Muscle layer of colon (tissue), 2 donors: ENCODE measurements around the gene LMBR1L.
A peak's percentile ranks its signal among the peaks of the same experiment; 100 is the strongest.
"Not testable (repeated sequence)": the region's sequence is repeated elsewhere in the genome, so short reads cannot be mapped to it uniquely, and the experiment has no call there.

Experiments
- H3K27ac ChIP-seq: one replicate; pipeline ENCODE4 v1.7.0; 2013; ENCODE audit warnings: low read depth, mild to moderate bottlenecking, low read length, moderate library complexity
- H3K27me3 ChIP-seq, 2 donors: one replicate each; pipeline ENCODE4 v1.7.0; 2013; ENCODE audit warnings: low read length in 2 of 2, mild to moderate bottlenecking in 2 of 2; ENCODE audit not compliant: insufficient read depth in 2 of 2, control insufficient read depth in 1 of 2
- H3K36me3 ChIP-seq: one replicate; pipeline ENCODE4 v1.7.0; 2013; ENCODE audit warnings: mild to moderate bottlenecking, low read length; ENCODE audit not compliant: insufficient read depth
- H3K4me1 ChIP-seq: one replicate; pipeline ENCODE4 v1.7.0; 2013; ENCODE audit warnings: mild to moderate bottlenecking, low read length; ENCODE audit not compliant: insufficient read depth
- H3K4me3 ChIP-seq, 2 donors: one replicate each; pipeline ENCODE4 v1.7.0; 2013; ENCODE audit warnings: low read length in 2 of 2, low read depth in 1 of 2, mild to moderate bottlenecking in 1 of 2, moderate library complexity in 1 of 2
- H3K9ac ChIP-seq: one replicate; pipeline ENCODE4 v1.7.0; 2013; ENCODE audit warnings: low read length
- H3K9me3 ChIP-seq: one replicate; pipeline ENCODE4 v1.7.0; 2013; ENCODE audit warnings: mild to moderate bottlenecking, low read length
- donor health status: abdominal sarcoma.
- donor health status: Adenocarcinoma of cecum.

LMBR1L gene

GRCh38 chr12:49110464-49111155 is at the start of gene LMBR1L:
Gene LMBR1L, minus strand, starts transcription at chr12:49110847. Its CDS starts 292 bp downstream, at chr12:49110555.
- Histone ChIP-seq H3K9me3 (no peaks in the 10 kb centered on the region), H3K27me3 (no peaks in the 10 kb centered on the region), H3K27ac (peak within 1 kb of the TSS; percentile 99), H3K4me1 (peaks cover 40% of the 10 kb centered on the region), H3K9ac (peak within 1 kb of the TSS; percentile 98), H3K36me3 (peaks cover 10% of the 10 kb centered on the region), H3K4me3 (peak within 1 kb of the TSS; percentile 91 to 100)

- no peak overlapping the region for H3K27ac ChIP-seq
Measured at GRCh38 chr12:49160399-49160798, 49.8 kb upstream of the LMBR1L start.

GRCh38 chr12:49154221-49154620 is 43.6 kb upstream of the LMBR1L start:
- Histone ChIP-seq H3K9ac (no peak overlapping the region), H3K9me3 (no peaks in the 10 kb centered on the region), H3K4me3 (no peak overlapping the region), H3K27ac (no peak overlapping the region), H3K27me3 (no peaks in the 10 kb centered on the region), H3K36me3 (no peaks in the 10 kb centered on the region), H3K4me1 (no peaks in the 10 kb centered on the region)

More at GRCh38 chr12:49160399-49160798, 49.8 kb upstream of the LMBR1L start:
- no peaks in the 10 kb centered on the region for H3K9me3 ChIP-seq
- no peak overlapping the region for H3K4me3 ChIP-seq
- no peaks in the 10 kb centered on the region for H3K27me3 ChIP-seq
- no peaks in the 10 kb centered on the region for H3K36me3 ChIP-seq
- H3K9ac ChIP-seq = no peak overlapping the region
- no peaks in the 10 kb centered on the region for H3K4me1 ChIP-seq

GRCh38 chr12:49147384-49147783 is 36.7 kb upstream of the LMBR1L start:
- no peak overlapping the region for H3K27ac ChIP-seq
- H3K27me3 ChIP-seq = no peaks in the 10 kb centered on the region
- H3K9me3 ChIP-seq = no peaks in the 10 kb centered on the region
- no peaks in the 10 kb centered on the region for H3K4me1 ChIP-seq
- H3K9ac ChIP-seq = no peak overlapping the region
- H3K4me3 ChIP-seq = no peak overlapping the region
- no peaks in the 10 kb centered on the region for H3K36me3 ChIP-seq

- no peaks in the 10 kb centered on the region for H3K9me3 ChIP-seq
- no peak overlapping the region for H3K4me3 ChIP-seq
- no peak overlapping the region for H3K27ac ChIP-seq
- no peak overlapping the region for H3K9ac ChIP-seq
- H3K4me1 ChIP-seq = no peaks in the 10 kb centered on the region
- H3K36me3 ChIP-seq = no peaks in the 10 kb centered on the region
- H3K27me3 ChIP-seq = no peaks in the 10 kb centered on the region
Measured at GRCh38 chr12:49146406-49146805, 35.8 kb upstream of the LMBR1L start.

GRCh38 chr12:49144384-49144783 is 33.7 kb upstream of the LMBR1L start:
- H3K9ac ChIP-seq = no peak overlapping the region
- no peaks in the 10 kb centered on the region for H3K4me1 ChIP-seq
- H3K27me3 ChIP-seq = no peaks in the 10 kb centered on the region
- H3K9me3 ChIP-seq = no peaks in the 10 kb centered on the region
- no peaks in the 10 kb centered on the region for H3K36me3 ChIP-seq
- H3K27ac ChIP-seq = no peak overlapping the region
- no peak overlapping the region for H3K4me3 ChIP-seq

- no peaks in the 10 kb centered on the region for H3K27me3 ChIP-seq
- no peak overlapping the region for H3K9ac ChIP-seq
- no peak overlapping the region for H3K27ac ChIP-seq
Measured at GRCh38 chr12:49138999-49139398, 28.4 kb upstream of the LMBR1L start.

GRCh38 chr12:49138587-49138986 is 27.9 kb upstream of the LMBR1L start:
- no peaks in the 10 kb centered on the region for H3K9me3 ChIP-seq
- H3K27me3 ChIP-seq = no peaks in the 10 kb centered on the region
- no peak overlapping the region for H3K27ac ChIP-seq
- H3K4me1 ChIP-seq = no peaks in the 10 kb centered on the region
- H3K9ac ChIP-seq = no peak overlapping the region
- H3K4me3 ChIP-seq = no peak overlapping the region
- H3K36me3 ChIP-seq = no peaks in the 10 kb centered on the region

More at GRCh38 chr12:49138999-49139398, 28.4 kb upstream of the LMBR1L start:
- H3K4me1 ChIP-seq = no peaks in the 10 kb centered on the region
- H3K36me3 ChIP-seq = no peaks in the 10 kb centered on the region
- no peaks in the 10 kb centered on the region for H3K9me3 ChIP-seq
- no peak overlapping the region for H3K4me3 ChIP-seq

- Histone ChIP-seq H3K27ac (no peak overlapping the region), H3K4me3 (no peak overlapping the region), H3K4me1 (peaks cover 8% of the 10 kb centered on the region), H3K9me3 (no peaks in the 10 kb centered on the region), H3K27me3 (no peaks in the 10 kb centered on the region), H3K36me3 (no peaks in the 10 kb centered on the region), H3K9ac (no peak overlapping the region)
Measured at GRCh38 chr12:49137476-49137875, 26.8 kb upstream of the LMBR1L start.

- not testable (repeated sequence) for H3K27ac ChIP-seq, H3K4me3 ChIP-seq, H3K27me3 ChIP-seq, H3K9ac ChIP-seq, H3K9me3 ChIP-seq, H3K36me3 ChIP-seq
- peaks cover 13% of the 10 kb centered on the region for H3K4me1 ChIP-seq
Measured at GRCh38 chr12:49136997-49137396, 26.4 kb upstream of the LMBR1L start.

- Histone ChIP-seq H3K9ac (no peak overlapping the region), H3K9me3 (no peaks in the 10 kb centered on the region), H3K27me3 (no peaks in the 10 kb centered on the region), H3K27ac (no peak overlapping the region), H3K4me3 (no peak overlapping the region), H3K36me3 (peaks cover 14% of the 10 kb centered on the region), H3K4me1 (peaks cover 25% of the 10 kb centered on the region)
Measured at GRCh38 chr12:49133590-49133989, 22.9 kb upstream of the LMBR1L start.

GRCh38 chr12:49133014-49133413 is 22.4 kb upstream of the LMBR1L start:
- Histone ChIP-seq H3K27me3 (no peaks in the 10 kb centered on the region), H3K27ac (no peak overlapping the region), H3K9me3 (no peaks in the 10 kb centered on the region), H3K9ac (no peak overlapping the region), H3K4me3 (no peak overlapping the region), H3K4me1 (peaks cover 25% of the 10 kb centered on the region), H3K36me3 (peaks cover 15% of the 10 kb centered on the region)
